T-helper 1 cell treated with Interleukin-12 subunit alpha and Interleukin-12 subunit beta and Interleukin-4 antibody, amounts not matched to agents 30 μg/mL and 1 μg/mL, for 36 hours (primary cell): ENCODE results near the gene TCF12.

Experiments
- H3K27ac Mint-ChIP-seq: one replicate; pipeline ENCODE4 v1.8.0; 2021; ENCODE audit warnings: mild to moderate bottlenecking, mixed read lengths
- H3K27me3 Mint-ChIP-seq: one replicate; pipeline ENCODE4 v1.8.0; 2021; ENCODE audit warnings: low read depth, mixed read lengths
- H3K36me3 Mint-ChIP-seq: one replicate; pipeline ENCODE4 v1.8.0; 2021; ENCODE audit warnings: low read depth, mixed read lengths
- H3K4me1 Mint-ChIP-seq: one replicate; pipeline ENCODE4 v1.8.0; 2021; ENCODE audit warnings: low read depth, mixed read lengths
- H3K4me3 Mint-ChIP-seq: one replicate; pipeline ENCODE4 v1.8.0; 2021; ENCODE audit warnings: mild to moderate bottlenecking, moderate library complexity, mixed read lengths
- H3K9me3 Mint-ChIP-seq: one replicate; pipeline ENCODE4 v1.8.0; 2021; ENCODE audit warnings: mixed read lengths

Gene TCF12

GRCh38 chr15:57307527-57308169, 389.2 kb downstream of the TCF12 start:
- Mint-ChIP-seq H3K27ac (no peak overlapping the region), H3K36me3 (no peaks in the 10 kb centered on the region), H3K4me1 (peaks cover 3% of the 10 kb centered on the region)

DNA sequence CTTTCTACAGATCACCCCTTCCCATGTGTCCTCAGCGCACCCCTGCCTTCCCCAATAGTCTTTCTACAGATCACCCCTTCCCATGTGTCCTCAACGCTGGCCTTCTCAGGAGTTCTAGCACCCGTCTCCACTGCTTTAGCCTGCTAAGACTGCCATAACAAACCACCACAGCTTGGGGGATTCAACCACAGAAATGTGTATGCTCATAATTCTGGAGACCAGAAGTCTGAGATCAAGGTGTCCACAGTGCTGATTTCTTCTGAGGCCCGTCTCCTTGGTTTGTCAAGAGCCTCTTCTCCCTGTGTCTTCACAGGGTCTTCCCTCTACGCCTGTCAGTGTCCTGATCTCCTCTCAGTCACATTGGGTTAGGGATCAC, 389.7 kb downstream of the TCF12 start:
- no peak overlapping the region for H3K27ac Mint-ChIP-seq
- H3K4me1 Mint-ChIP-seq, result peaks cover 3% of the 10 kb centered on the region
- H3K36me3 Mint-ChIP-seq, result no peaks in the 10 kb centered on the region
- H3K27me3 Mint-ChIP-seq, result no peaks in the 10 kb centered on the region
- H3K4me3 Mint-ChIP-seq, result no peak overlapping the region
- H3K9me3 Mint-ChIP-seq, result no peaks in the 10 kb centered on the region

More at GRCh38 chr15:57307527-57308169, 389.2 kb downstream of the TCF12 start:
- no peaks in the 10 kb centered on the region for H3K27me3 Mint-ChIP-seq
- H3K9me3 Mint-ChIP-seq, result no peaks in the 10 kb centered on the region
- H3K4me3 Mint-ChIP-seq, result no peak overlapping the region

DNA sequence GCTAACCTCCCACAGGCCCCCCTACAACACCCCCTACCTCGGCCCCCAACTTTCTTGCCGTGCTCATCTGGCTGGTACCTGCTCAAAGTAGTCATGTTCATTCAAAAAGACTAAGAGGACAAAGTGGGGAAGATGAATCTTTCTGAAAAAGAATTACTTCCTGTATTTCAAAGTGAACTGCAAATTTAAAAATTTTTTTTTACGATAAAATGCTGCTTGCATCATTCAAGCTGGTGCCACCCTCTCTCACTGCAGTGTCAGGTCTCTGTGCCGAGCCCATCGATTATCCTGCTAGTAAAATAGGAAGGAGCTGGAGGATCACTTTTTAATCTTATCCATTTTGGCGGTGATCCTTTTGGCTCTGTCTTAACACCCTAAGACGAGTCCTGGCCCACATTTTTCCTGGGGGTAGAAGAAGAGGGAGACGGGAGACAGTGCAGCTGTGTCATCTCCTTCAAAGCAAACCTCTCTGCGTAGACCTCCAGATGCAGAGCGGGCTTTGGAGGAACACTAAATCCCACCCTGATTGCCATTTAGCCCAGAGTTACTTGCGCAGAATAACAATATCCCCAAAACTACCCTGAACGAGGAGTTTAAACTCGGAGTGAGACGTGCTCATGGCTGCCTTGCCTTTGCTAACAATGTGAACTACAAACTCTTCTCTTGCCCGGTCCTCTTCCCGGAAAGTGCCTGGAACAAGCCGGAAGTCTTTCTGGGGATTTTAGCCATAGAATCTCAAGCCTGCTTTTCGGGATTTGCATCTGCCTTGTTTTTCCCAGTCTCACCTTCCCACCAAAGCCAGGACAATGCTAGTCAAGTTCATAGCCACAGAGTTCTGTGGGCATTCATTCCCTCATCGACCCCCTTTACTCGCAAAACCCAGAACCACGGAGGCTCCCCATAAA, 391.7 kb downstream of the TCF12 start:
- Mint-ChIP-seq H3K9me3 (no peaks in the 10 kb centered on the region), H3K27ac (no peak overlapping the region), H3K27me3 (no peaks in the 10 kb centered on the region), H3K36me3 (no peaks in the 10 kb centered on the region), H3K4me3 (no peak overlapping the region), H3K4me1 (peaks cover 3% of the 10 kb centered on the region)

DNA sequence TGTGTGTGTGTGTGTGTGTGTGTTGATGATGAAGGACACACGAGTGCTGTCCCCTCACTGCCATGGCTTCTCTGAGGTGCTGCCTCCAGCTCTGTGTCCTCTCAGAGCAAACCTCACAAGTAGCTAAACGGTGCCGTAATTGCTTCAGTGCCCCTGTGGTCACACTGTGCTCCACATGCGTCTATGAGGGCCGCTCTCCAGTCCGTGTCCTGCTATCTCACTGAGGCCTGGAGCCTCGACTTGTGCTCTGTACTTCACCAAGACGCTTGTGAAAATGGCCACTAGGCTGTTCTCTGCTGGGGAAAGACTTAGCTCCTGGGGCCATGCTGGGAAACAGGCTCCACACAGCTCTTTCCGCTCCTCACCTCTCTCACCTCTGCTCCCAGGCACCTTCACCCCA, 392.4 kb downstream of the TCF12 start:
- Mint-ChIP-seq H3K9me3 (no peaks in the 10 kb centered on the region), H3K27ac (no peak overlapping the region), H3K4me3 (no peak overlapping the region)

GRCh38 chr15:57312006-57312317, 393.5 kb downstream of the TCF12 start:
- no peak overlapping the region for H3K4me3 Mint-ChIP-seq
- H3K27ac Mint-ChIP-seq, result no peak overlapping the region
- H3K4me1 Mint-ChIP-seq, result no peaks in the 10 kb centered on the region
- no peaks in the 10 kb centered on the region for H3K9me3 Mint-ChIP-seq
- no peaks in the 10 kb centered on the region for H3K27me3 Mint-ChIP-seq
- no peaks in the 10 kb centered on the region for H3K36me3 Mint-ChIP-seq

More for the DNA sequence above, 392.4 kb downstream of the TCF12 start:
- Mint-ChIP-seq H3K36me3 (no peaks in the 10 kb centered on the region), H3K4me1 (peaks cover 3% of the 10 kb centered on the region), H3K27me3 (no peaks in the 10 kb centered on the region)

GRCh38 chr15:57312318-57313133, 394.1 kb downstream of the TCF12 start:
- Mint-ChIP-seq H3K4me3 (no peak overlapping the region), H3K27me3 (no peaks in the 10 kb centered on the region), H3K36me3 (no peaks in the 10 kb centered on the region), H3K4me1 (no peaks in the 10 kb centered on the region), H3K9me3 (no peaks in the 10 kb centered on the region), H3K27ac (no peak overlapping the region)

DNA sequence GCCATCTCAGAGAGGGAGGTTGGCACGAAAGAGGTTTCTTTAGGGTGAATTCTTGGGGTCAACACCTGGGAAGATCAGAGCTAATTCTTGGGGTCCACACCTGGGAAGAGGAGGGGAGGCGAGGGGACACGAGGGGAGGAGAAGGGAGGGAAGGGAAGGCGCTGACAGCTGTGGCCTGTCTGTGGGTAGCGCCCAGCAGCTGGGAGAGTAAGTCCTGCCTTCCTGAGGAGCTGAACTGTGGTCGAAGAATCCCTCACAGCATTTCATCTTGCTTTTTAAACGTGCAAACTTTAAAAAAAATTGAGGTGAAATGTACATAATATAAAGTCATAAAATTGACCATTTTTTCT, 394.7 kb downstream of the TCF12 start:
- Mint-ChIP-seq H3K36me3 (no peaks in the 10 kb centered on the region), H3K9me3 (no peaks in the 10 kb centered on the region), H3K27ac (no peak overlapping the region), H3K4me1 (no peaks in the 10 kb centered on the region), H3K27me3 (no peaks in the 10 kb centered on the region), H3K4me3 (no peak overlapping the region)

GRCh38 chr15:57314221-57314620, 395.8 kb downstream of the TCF12 start:
- no peak overlapping the region for H3K27ac Mint-ChIP-seq
- no peak overlapping the region for H3K4me3 Mint-ChIP-seq
- H3K4me1 Mint-ChIP-seq, result no peaks in the 10 kb centered on the region
- H3K36me3 Mint-ChIP-seq, result no peaks in the 10 kb centered on the region
- no peaks in the 10 kb centered on the region for H3K27me3 Mint-ChIP-seq
- no peaks in the 10 kb centered on the region for H3K9me3 Mint-ChIP-seq

GRCh38 chr15:57316451-57316850, 398.0 kb downstream of the TCF12 start:
- H3K36me3 Mint-ChIP-seq, result no peaks in the 10 kb centered on the region
- no peak overlapping the region for H3K4me3 Mint-ChIP-seq
- no peaks in the 10 kb centered on the region for H3K4me1 Mint-ChIP-seq
- no peaks in the 10 kb centered on the region for H3K9me3 Mint-ChIP-seq
- H3K27ac Mint-ChIP-seq, result no peak overlapping the region
- H3K27me3 Mint-ChIP-seq, result no peaks in the 10 kb centered on the region

- Mint-ChIP-seq H3K4me1 (no peaks in the 10 kb centered on the region), H3K9me3 (no peaks in the 10 kb centered on the region), H3K27me3 (no peaks in the 10 kb centered on the region), H3K36me3 (no peaks in the 10 kb centered on the region), H3K4me3 (no peak overlapping the region), H3K27ac (no peak overlapping the region)
Measured at GRCh38 chr15:57319226-57319918, 400.9 kb downstream of the TCF12 start.

DNA sequence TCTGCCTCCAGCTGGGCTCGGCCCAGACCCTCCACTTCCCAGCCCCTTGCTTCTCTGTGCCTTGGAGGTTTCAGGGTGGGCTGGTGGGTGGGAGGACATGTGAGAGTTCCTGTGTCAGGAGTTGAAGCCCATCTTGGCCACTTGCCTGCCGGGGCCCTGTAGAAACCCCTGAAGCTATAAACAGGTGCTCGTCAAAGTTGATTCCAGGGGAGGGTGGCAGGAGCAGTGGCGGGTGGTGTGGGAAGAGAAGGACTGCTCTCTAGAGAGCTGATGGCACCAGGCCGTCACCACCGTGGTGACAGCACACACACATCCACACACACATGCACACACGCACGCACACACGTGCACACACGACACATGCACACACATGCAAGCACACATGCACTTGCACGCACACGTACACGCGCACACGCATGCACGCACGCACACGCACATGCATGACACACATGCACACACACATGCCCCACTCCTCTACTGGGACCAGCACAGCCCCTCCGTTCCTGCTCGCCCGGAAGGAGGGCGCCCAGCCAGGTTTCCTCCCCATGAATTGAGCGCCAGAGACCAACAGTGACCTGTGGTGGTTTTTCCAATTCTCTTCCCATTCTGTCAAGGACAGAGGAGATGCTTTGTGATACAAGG, 401.6 kb downstream of the TCF12 start:
- Mint-ChIP-seq H3K27ac (no peak overlapping the region), H3K4me1 (no peaks in the 10 kb centered on the region), H3K36me3 (no peaks in the 10 kb centered on the region), H3K9me3 (no peaks in the 10 kb centered on the region), H3K27me3 (no peaks in the 10 kb centered on the region), H3K4me3 (no peak overlapping the region)

GRCh38 chr15:57320631-57321220, 402.3 kb downstream of the TCF12 start:
- no peak overlapping the region for H3K27ac Mint-ChIP-seq
- H3K27me3 Mint-ChIP-seq, result no peaks in the 10 kb centered on the region
- no peaks in the 10 kb centered on the region for H3K4me1 Mint-ChIP-seq

DNA sequence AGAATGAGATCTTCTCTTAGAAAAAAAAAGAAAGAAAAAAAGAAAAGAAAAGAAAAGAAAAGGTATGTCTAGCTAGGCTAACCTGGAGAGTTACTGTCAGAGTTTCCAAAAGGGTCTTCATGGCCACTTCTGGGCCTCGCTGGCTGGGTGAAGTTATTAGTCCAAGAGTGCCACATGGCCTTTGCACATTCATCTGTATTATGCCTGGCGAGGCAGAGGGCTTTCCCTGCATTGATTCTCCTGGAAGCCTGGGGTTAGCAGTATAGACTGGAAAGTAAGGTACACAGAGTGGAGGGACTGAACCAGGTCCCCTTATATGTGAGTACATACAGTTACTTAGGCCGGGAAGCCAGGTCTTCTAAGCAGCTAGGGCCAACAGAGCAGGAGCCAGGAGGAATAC, 403.0 kb downstream of the TCF12 start:
- Mint-ChIP-seq H3K27ac (no peak overlapping the region), H3K4me1 (no peaks in the 10 kb centered on the region)

More at GRCh38 chr15:57320631-57321220, 402.3 kb downstream of the TCF12 start:
- H3K9me3 Mint-ChIP-seq, result no peaks in the 10 kb centered on the region
- no peak overlapping the region for H3K4me3 Mint-ChIP-seq
- H3K36me3 Mint-ChIP-seq, result no peaks in the 10 kb centered on the region

More for the DNA sequence above, 403.0 kb downstream of the TCF12 start:
- no peaks in the 10 kb centered on the region for H3K27me3 Mint-ChIP-seq
- H3K36me3 Mint-ChIP-seq, result no peaks in the 10 kb centered on the region
- no peaks in the 10 kb centered on the region for H3K9me3 Mint-ChIP-seq
- H3K4me3 Mint-ChIP-seq, result no peak overlapping the region
